Spleen (tissue), 7 donors: Measurements from ENCODE around the gene LNX2.
A peak's percentile ranks its signal among the peaks of the same experiment; 100 is the strongest.

Experiments used
- CTCF ChIP-seq, 11 experiments: fragments of 200-600 bp in 7 of 11; fragments of 450-650 bp in 4 of 11; sonication (generic) in 4 of 11; IDR thresholded peaks in 8 of 11; conservative IDR thresholded peaks in 3 of 11; 1 replicate in 7 of 11; 2 replicates in 4 of 11; pipeline versions ENCODE4 v1.4.0 to v1.8.0; 2016 to 2021; ENCODE audit warnings: antibody characterized with exemption in 11 of 11, inconsistent platforms in 4 of 11, mild to moderate bottlenecking in 1 of 11
- POLR2A ChIP-seq, 3 donors: fragments of 450-650 bp; IDR thresholded peaks; one replicate each; pipeline ENCODE4 v1.5.1; 2017; ENCODE audit warnings: antibody characterized with exemption in 3 of 3, mild to moderate bottlenecking in 1 of 3
- POLR2AphosphoS5 ChIP-seq, 3 donors: sonication (generic); formaldehyde crosslinking; IDR thresholded peaks; one replicate each; pipeline ENCODE4 v1.5.1; 2017; ENCODE audit warnings: antibody characterized with exemption in 3 of 3
- donor health status: DM: no; HTN: no; CAD: no; lungs with moderate emphysema.
- donor health status: DM: no; HTN: no; CAD: no.
- donor health status: DM: no; HTN: no; CAD: no.

GRCh38 chr13:27621366-27622101 lies 1.2 kb upstream of the LNX2 start, which contains the start of gene POLR1D:
- TF ChIP-seq POLR2A (IDR thresholded peaks at IDR 0.05) (peak in 1 of 3 donors; percentile 14), CTCF (IDR thresholded peaks at IDR 0.05 in 8 of 11, conservative IDR thresholded peaks at IDR 0.05 in 3 of 11) (peak in 2 of 11 experiments; percentile 22 to 27), POLR2AphosphoS5 (IDR thresholded peaks at IDR 0.05) (peak; percentile 93 to 96 (median 94))
